ENCODE measurements around the gene TMEM52B.

DNA sequence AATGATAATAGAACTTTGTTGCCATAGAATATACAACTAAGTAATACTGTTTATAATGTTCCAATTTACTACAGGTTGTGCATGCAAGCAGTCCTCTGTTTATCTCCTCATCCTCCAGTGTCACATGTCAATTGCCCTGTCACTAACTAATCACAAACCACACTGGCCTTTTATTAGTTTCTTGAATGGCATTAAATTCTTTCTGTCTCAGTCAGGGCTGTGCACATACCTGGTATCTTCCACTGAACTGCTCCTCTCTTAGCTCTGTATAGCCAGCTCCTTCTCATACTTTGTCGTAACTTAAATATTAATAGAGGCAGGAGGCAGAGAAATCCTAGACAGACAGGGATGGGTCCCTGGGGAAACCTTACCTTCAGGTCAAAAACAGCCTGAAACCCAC lies 57.9 kb downstream of the TMEM52B start:
- TF ChIP-seq, protein P1, sequence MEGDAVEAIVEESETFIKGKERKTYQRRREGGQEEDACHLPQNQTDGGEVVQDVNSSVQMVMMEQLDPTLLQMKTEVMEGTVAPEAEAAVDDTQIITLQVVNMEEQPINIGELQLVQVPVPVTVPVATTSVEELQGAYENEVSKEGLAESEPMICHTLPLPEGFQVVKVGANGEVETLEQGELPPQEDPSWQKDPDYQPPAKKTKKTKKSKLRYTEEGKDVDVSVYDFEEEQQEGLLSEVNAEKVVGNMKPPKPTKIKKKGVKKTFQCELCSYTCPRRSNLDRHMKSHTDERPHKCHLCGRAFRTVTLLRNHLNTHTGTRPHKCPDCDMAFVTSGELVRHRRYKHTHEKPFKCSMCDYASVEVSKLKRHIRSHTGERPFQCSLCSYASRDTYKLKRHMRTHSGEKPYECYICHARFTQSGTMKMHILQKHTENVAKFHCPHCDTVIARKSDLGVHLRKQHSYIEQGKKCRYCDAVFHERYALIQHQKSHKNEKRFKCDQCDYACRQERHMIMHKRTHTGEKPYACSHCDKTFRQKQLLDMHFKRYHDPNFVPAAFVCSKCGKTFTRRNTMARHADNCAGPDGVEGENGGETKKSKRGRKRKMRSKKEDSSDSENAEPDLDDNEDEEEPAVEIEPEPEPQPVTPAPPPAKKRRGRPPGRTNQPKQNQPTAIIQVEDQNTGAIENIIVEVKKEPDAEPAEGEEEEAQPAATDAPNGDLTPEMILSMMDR (conservative IDR thresholded peaks at IDR 0.05 in 1 of 2, IDR thresholded peaks at IDR 0.05 in 1 of 2; ENCODE audit: extremely low read depth in 1 of 2, insufficient read depth in 1 of 2, low read depth in 1 of 2, low read length in 2 of 2), result no peak
- no peak for TF ChIP-seq EZH2 (IDR thresholded peaks at IDR 0.05; ENCODE audit: borderline replicate concordance, low read length)

Measured in mammary epithelial cell (primary cell).